ENCODE results near the gene SLIT3. TPM values are rescaled to one million over a fixed set of nuclear protein-coding genes. Genes with fewer than 3 reads are reported as not detected.

SLIT3 gene
- total RNA-seq, 1 donor from 2014 or later, result 0.75 TPM

- Mint-ChIP-seq H3K27ac (no peak overlapping the region), H3K9me3 (no peaks in the 10 kb centered on the region), H3K27me3 (no peaks in the 10 kb centered on the region), H3K36me3 (ENCODE audit: low read depth) (no peaks in the 10 kb centered on the region), H3K4me1 (no peaks in the 10 kb centered on the region), H3K4me3 (no peak overlapping the region)
- DNase-seq, result no peak
- intact Hi-C loops (cut with micrococcal nuclease), result no loop called here
Observed at GRCh38 chr5:169133531-169133930, 167.4 kb downstream of the SLIT3 start.

GRCh38 chr5:169132302-169132660 is 168.7 kb downstream of the SLIT3 start:
- Mint-ChIP-seq H3K27me3 (no peaks in the 10 kb centered on the region), H3K9me3 (no peaks in the 10 kb centered on the region), H3K36me3 (ENCODE audit: low read depth) (no peaks in the 10 kb centered on the region), H3K27ac (no peak overlapping the region), H3K4me1 (no peaks in the 10 kb centered on the region), H3K4me3 (no peak overlapping the region)
- no peak for DNase-seq
- intact Hi-C loops (cut with micrococcal nuclease), result no loop called here

DNA sequence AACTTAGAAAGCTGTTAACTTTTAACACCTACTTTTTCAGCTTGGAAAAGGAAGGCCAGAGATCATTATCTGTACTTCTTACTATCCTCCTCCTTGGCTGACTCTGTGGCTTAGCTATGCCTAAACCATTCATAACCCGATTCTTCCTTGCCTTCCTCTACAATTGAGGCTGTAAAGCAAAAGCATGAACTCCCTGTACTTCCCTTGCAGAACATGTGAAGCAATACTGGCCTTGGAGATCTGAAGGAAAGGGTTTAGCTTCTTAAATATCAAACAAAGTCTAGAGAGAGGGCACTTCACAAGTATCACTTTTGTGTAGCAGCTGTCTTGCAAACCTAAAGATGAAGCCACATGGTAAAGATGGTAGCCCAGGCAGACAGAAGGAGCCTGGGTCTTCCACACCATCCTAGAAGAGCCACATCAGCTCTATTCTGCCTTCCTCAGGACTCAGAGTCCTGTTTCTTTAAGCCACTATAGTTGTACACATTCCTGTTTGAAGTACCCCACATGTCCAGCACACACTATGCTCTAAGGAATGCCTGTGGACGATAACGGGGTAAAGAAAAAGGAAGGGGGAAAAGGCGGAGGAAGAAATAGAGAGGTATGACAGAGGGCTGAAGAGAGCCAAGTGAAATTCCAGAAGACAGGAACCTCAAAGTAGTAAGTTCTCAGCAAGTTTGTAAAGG is 169.2 kb downstream of the SLIT3 start:
- intact Hi-C loops (cut with micrococcal nuclease), result no loop called here
- Mint-ChIP-seq H3K9me3 (no peaks in the 10 kb centered on the region), H3K27ac (no peak overlapping the region), H3K4me1 (no peaks in the 10 kb centered on the region), H3K4me3 (no peak overlapping the region), H3K27me3 (no peaks in the 10 kb centered on the region), H3K36me3 (ENCODE audit: low read depth) (no peaks in the 10 kb centered on the region)
- DNase-seq, result no peak

- no peak for DNase-seq
- Mint-ChIP-seq H3K4me3 (no peak overlapping the region), H3K4me1 (no peaks in the 10 kb centered on the region), H3K9me3 (no peaks in the 10 kb centered on the region), H3K27ac (no peak overlapping the region), H3K27me3 (no peaks in the 10 kb centered on the region), H3K36me3 (ENCODE audit: low read depth) (no peaks in the 10 kb centered on the region)
- intact Hi-C loops (cut with micrococcal nuclease), result no loop called here
Observed at GRCh38 chr5:169128679-169129078, 172.3 kb downstream of the SLIT3 start.

GRCh38 chr5:169127431-169127830 is 173.5 kb downstream of the SLIT3 start:
- DNase-seq, result no peak
- intact Hi-C loops (cut with micrococcal nuclease), result no loop called here
- Mint-ChIP-seq H3K9me3 (no peaks in the 10 kb centered on the region), H3K27ac (no peak overlapping the region), H3K4me3 (no peak overlapping the region), H3K27me3 (no peaks in the 10 kb centered on the region), H3K4me1 (no peaks in the 10 kb centered on the region), H3K36me3 (ENCODE audit: low read depth) (no peaks in the 10 kb centered on the region)

DNA sequence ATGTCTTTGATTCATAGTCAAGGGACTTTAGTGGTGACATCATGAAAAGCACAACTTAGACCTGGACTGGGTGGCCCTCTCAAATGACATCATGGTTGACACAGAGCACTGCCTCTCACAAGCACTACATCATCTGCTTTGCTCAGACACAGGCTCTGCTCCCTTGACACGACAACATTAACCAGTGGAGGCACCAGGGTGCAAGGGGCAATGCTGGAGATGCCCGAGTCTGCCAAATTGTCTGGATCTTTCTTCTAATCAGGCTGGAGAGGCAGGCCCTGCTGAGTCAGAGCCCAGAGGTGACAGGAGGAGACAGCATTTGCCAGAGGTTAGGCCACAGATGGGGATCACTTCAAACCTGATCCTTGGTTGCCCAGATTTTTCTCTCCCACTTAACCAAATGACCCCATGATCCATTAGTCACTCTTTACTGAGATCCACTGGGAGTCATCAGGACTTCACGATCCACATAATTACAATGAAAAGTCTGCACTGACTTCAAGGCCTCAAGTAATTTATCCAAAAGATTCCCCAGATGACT is 174.4 kb downstream of the SLIT3 start:
- H3K4me3 Mint-ChIP-seq, result no peak overlapping the region
- no peaks in the 10 kb centered on the region for H3K36me3 Mint-ChIP-seq (ENCODE audit: low read depth)
- no peaks in the 10 kb centered on the region for H3K27me3 Mint-ChIP-seq
- no peak overlapping the region for H3K27ac Mint-ChIP-seq
- no peaks in the 10 kb centered on the region for H3K9me3 Mint-ChIP-seq
- no peak for DNase-seq
- intact Hi-C loops (cut with micrococcal nuclease), result no loop called here
- no peaks in the 10 kb centered on the region for H3K4me1 Mint-ChIP-seq

DNA sequence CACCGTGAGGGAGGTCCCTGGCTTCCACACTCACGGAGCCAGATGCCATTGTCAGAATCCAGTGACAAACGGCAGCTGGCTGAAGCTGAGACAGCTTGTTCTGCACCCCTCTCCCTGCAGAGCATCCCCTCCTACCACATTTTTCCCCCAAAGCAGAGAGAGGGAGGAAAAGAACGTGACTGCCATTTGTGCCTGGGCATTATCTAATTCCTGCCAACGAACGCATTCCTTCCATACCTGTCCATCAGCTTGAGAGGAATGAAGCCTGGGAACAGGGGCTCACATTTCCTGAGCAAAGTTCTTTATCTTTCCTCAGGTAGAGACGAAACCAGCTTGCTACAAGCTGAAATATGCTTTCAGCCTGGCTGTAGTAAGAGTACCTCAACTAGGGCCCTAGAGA is 175.4 kb downstream of the SLIT3 start:
- Mint-ChIP-seq H3K36me3 (ENCODE audit: low read depth) (no peaks in the 10 kb centered on the region), H3K4me3 (no peak overlapping the region), H3K27ac (no peak overlapping the region), H3K4me1 (no peaks in the 10 kb centered on the region), H3K9me3 (no peaks in the 10 kb centered on the region), H3K27me3 (no peaks in the 10 kb centered on the region)
- intact Hi-C loops (cut with micrococcal nuclease), result no loop called here
- DNase-seq, result no peak

- Mint-ChIP-seq H3K27me3 (peaks cover 1% of the 10 kb centered on the region), H3K4me3 (no peak overlapping the region), H3K4me1 (no peaks in the 10 kb centered on the region), H3K36me3 (ENCODE audit: low read depth) (no peaks in the 10 kb centered on the region), H3K27ac (no peak overlapping the region), H3K9me3 (no peaks in the 10 kb centered on the region)
- DNase-seq, result no peak
- intact Hi-C loops (cut with micrococcal nuclease), result no loop called here
Observed at GRCh38 chr5:169122951-169123350, 178.0 kb downstream of the SLIT3 start.

DNA sequence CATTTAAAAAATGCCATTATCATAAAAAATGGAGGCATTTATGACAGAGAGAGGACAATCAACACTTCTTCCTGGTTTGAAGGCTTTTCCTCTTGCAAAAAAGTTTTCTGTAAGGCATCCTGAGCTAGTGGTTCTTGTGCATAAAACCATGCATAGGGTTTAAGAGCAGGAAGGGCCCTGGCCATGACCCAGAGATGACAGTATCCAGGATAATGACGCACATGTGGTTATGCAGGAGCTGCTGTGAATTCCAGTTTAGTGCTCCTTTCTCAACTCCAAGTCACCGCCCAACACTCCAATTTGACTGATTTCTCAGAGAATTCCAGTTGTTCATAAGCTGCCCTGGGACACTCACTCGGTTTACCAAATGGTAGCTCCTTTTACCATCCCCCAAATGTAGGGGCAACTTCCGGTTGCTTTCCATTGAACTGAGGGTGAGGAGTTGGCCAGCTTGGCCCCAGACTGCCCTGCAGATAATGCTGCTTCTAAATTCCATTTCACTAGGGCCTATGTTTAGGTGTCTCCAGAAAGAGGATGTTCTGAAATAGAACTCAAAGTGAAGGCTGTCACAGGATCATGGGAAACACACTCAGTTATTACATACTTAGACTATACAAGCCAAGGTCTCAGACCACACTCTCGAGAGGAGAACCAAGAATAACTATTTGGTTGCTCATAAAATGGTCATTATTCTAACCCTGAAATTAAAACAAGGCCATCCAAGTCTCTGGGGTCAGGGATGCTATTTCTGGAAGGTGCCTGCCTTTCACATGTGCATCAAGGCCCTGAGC is 179.1 kb downstream of the SLIT3 start:
- intact Hi-C loops (cut with micrococcal nuclease), result no loop called here
- H3K27ac Mint-ChIP-seq, result no peak overlapping the region
- peaks cover 1% of the 10 kb centered on the region for H3K27me3 Mint-ChIP-seq
- no peak for DNase-seq
- no peak overlapping the region for H3K4me3 Mint-ChIP-seq
- H3K36me3 Mint-ChIP-seq (ENCODE audit: low read depth), result no peaks in the 10 kb centered on the region
- no peaks in the 10 kb centered on the region for H3K9me3 Mint-ChIP-seq
- H3K4me1 Mint-ChIP-seq, result no peaks in the 10 kb centered on the region

DNA sequence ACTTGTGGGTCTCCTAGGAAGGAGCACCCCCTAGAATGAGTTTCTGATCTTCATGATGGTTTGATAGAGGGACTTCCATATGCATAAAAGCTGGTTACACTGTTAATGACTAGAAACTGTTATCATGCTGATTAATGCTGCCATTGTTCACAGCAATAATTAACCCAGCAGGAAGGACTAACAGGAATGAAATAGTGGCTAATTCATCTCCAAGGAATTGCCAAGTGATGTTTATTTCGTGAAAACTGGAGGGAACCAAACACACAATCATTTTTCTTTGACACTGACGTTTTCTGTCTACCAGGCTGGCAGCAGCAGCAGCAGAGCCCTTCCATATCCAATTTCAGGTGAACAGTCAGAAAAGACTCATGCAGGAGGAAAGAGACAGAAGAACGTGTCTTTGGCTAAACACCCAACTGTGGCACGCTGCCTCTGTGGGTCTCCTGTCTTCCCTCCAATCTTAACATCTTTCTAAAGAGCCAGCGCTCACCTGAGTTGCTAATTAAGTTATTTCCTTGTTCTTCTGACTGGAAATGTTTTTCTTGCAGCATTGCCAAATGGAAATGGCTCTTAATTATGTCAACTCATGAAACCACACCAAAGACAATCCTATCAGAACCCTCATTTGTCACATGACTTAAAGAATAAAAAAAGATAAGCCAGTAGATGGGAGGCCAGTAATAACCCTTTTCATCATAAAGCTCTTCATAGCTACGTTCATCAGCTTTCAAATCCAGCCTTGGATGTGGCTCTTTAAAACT is 181.5 kb downstream of the SLIT3 start:
- intact Hi-C loops (cut with micrococcal nuclease), result no loop called here
- Mint-ChIP-seq H3K9me3 (no peaks in the 10 kb centered on the region), H3K27me3 (peaks cover 1% of the 10 kb centered on the region), H3K4me3 (no peak overlapping the region), H3K4me1 (no peaks in the 10 kb centered on the region), H3K36me3 (ENCODE audit: low read depth) (no peaks in the 10 kb centered on the region), H3K27ac (no peak overlapping the region)
- no peak for DNase-seq

DNA sequence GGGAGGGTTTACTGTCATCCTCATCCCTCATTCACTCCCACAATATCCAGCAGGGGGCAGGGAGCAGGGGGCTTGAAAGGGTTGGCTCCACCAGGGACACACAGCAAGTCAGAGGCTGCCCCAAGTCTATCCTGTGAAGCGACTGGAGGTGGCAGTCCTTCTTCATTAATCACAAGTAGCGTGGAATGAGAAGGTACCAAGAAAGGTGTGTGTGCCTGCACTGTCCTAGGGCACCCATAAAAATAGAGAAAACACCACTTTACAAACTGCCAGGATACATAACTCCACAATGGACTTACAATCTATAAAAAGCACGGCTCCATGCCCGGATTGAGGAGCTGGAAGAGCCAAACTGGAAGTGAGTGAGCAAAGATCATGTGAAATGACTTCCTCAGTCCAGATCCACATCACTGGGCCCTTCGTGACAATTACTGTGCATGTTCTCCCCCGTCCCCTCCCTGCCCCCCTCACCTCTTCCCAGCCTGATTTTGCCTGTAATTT is 183.9 kb downstream of the SLIT3 start:
- no peaks in the 10 kb centered on the region for H3K36me3 Mint-ChIP-seq (ENCODE audit: low read depth)
- intact Hi-C loops (cut with micrococcal nuclease), result no loop called here
- no peak overlapping the region for H3K4me3 Mint-ChIP-seq
- no peak overlapping the region for H3K27ac Mint-ChIP-seq
- no peaks in the 10 kb centered on the region for H3K9me3 Mint-ChIP-seq
- no peak for DNase-seq
- peaks cover 1% of the 10 kb centered on the region for H3K27me3 Mint-ChIP-seq
- no peaks in the 10 kb centered on the region for H3K4me1 Mint-ChIP-seq

GRCh38 chr5:169115461-169116124 is 185.3 kb downstream of the SLIT3 start:
- Mint-ChIP-seq H3K4me1 (no peaks in the 10 kb centered on the region), H3K27me3 (peaks cover 1% of the 10 kb centered on the region), H3K9me3 (no peaks in the 10 kb centered on the region), H3K4me3 (no peak overlapping the region), H3K27ac (no peak overlapping the region), H3K36me3 (ENCODE audit: low read depth) (no peaks in the 10 kb centered on the region)
- DNase-seq, result no peak
- intact Hi-C loops (cut with micrococcal nuclease), result no loop called here

- H3K36me3 Mint-ChIP-seq (ENCODE audit: low read depth), result no peaks in the 10 kb centered on the region
- no peak for DNase-seq
- no peak overlapping the region for H3K4me3 Mint-ChIP-seq
- H3K27me3 Mint-ChIP-seq, result peaks cover 1% of the 10 kb centered on the region
- no peak overlapping the region for H3K27ac Mint-ChIP-seq
- intact Hi-C loops (cut with micrococcal nuclease), result no loop called here
- no peaks in the 10 kb centered on the region for H3K9me3 Mint-ChIP-seq
- no peaks in the 10 kb centered on the region for H3K4me1 Mint-ChIP-seq
Observed at GRCh38 chr5:169114466-169115065, 186.4 kb downstream of the SLIT3 start.

Data from activated CD4-positive, alpha-beta T cell treated with anti-CD3 and anti-CD28 coated beads, Interleukin-2, amount 10 ng/mL, durations not matched to agents 24 days and 14 days (primary cell).